Thyroid gland (tissue), 4 donors: ENCODE measurements around the gene PTPRN2.

Source experiments
- POLR2A ChIP-seq, 2 donors: fragments of 450-650 bp; IDR thresholded peaks; one replicate each; pipeline ENCODE4 v1.6.1; 2017; ENCODE audit warnings: antibody characterized with exemption in 2 of 2, mild to moderate bottlenecking in 2 of 2, moderate library complexity in 1 of 2
- TF ChIP-seq, protein P1 (sequence below), 6 experiments: fragments of 200-600 bp in 3 of 6; fragments of 450-650 bp in 3 of 6; sonication (generic) in 3 of 6; IDR thresholded peaks; one replicate each; pipeline ENCODE4 v1.5.1; 2016 to 2019; ENCODE audit warnings: antibody characterized with exemption in 6 of 6, mild to moderate bottlenecking in 2 of 6, inconsistent platforms in 1 of 6, moderate library complexity in 1 of 6

DNA sequence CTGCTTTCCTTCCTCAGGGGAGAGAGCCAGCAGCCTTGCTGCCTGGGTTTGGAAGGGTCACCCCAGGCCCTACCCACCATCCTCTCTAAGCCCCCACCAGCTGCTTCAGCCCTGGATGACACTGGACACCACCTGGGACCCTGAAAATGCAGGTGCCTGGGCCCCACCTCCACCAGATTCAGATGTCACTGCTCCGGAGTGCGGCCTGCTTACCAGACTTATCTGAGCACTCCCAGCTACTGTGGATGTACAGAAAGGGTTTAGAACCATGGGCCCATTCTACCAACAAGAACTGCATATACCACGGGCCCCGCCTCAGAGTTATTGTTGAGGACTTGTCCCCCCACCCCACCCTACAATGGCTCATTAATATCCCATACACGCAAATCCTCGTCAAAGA lies 172.3 kb downstream of the PTPRN2 start:
- TF ChIP-seq, protein P1, sequence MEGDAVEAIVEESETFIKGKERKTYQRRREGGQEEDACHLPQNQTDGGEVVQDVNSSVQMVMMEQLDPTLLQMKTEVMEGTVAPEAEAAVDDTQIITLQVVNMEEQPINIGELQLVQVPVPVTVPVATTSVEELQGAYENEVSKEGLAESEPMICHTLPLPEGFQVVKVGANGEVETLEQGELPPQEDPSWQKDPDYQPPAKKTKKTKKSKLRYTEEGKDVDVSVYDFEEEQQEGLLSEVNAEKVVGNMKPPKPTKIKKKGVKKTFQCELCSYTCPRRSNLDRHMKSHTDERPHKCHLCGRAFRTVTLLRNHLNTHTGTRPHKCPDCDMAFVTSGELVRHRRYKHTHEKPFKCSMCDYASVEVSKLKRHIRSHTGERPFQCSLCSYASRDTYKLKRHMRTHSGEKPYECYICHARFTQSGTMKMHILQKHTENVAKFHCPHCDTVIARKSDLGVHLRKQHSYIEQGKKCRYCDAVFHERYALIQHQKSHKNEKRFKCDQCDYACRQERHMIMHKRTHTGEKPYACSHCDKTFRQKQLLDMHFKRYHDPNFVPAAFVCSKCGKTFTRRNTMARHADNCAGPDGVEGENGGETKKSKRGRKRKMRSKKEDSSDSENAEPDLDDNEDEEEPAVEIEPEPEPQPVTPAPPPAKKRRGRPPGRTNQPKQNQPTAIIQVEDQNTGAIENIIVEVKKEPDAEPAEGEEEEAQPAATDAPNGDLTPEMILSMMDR (IDR thresholded peaks at IDR 0.05), result no peak
- TF ChIP-seq POLR2A (IDR thresholded peaks at IDR 0.05), result no peak
